Fibroblast of lung (primary cell): Measurements from ENCODE around the gene EPHA5.

Experiments
- CTCF ChIP-seq, 2 donors: IDR thresholded peaks in 1 of 2; conservative IDR thresholded peaks in 1 of 2; 1 replicate in 1 of 2; 2 replicates in 1 of 2; pipeline ENCODE4 v1.5.1; 2011 to 2012; ENCODE audit warnings: low read length in 2 of 2, control low read depth in 1 of 2, inconsistent platforms in 1 of 2, low read depth in 1 of 2, mild to moderate bottlenecking in 1 of 2
- EZH2 ChIP-seq: IDR thresholded peaks from 2 replicates; pipeline ENCODE4 v1.5.1; 2012; ENCODE audit warnings: low read length, control low read depth, mild to moderate bottlenecking; ENCODE audit errors: missing control alignments

- TF ChIP-seq CTCF (conservative IDR thresholded peaks at IDR 0.05 in 1 of 2, IDR thresholded peaks at IDR 0.05 in 1 of 2; ENCODE audit: low read depth in 1 of 2, low read length in 2 of 2) (no peak), EZH2 (no peak)
Measured at GRCh38 chr4:65296246-65296645, 374.0 kb downstream of the EPHA5 start.
